Globus pallidus (tissue), 1 donor: Measurements from ENCODE around the gene ODF2L.

ENCODE experiments used
- DNase-seq: peaks from one replicate; pipeline ENCODE4 v3.0.0-alpha.2; 2015; ENCODE audit warnings: low spot score

Gene ODF2L, protein sequence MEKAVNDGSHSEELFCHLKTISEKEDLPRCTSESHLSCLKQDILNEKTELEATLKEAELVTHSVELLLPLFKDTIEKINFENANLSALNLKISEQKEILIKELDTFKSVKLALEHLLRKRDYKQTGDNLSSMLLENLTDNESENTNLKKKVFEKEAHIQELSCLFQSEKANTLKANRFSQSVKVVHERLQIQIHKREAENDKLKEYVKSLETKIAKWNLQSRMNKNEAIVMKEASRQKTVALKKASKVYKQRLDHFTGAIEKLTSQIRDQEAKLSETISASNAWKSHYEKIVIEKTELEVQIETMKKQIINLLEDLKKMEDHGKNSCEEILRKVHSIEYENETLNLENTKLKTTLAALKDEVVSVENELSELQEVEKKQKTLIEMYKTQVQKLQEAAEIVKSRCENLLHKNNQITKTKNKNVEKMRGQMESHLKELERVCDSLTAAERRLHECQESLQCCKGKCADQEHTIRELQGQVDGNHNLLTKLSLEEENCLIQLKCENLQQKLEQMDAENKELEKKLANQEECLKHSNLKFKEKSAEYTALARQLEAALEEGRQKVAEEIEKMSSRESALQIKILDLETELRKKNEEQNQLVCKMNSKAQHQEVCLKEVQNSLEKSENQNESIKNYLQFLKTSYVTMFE

DNA sequence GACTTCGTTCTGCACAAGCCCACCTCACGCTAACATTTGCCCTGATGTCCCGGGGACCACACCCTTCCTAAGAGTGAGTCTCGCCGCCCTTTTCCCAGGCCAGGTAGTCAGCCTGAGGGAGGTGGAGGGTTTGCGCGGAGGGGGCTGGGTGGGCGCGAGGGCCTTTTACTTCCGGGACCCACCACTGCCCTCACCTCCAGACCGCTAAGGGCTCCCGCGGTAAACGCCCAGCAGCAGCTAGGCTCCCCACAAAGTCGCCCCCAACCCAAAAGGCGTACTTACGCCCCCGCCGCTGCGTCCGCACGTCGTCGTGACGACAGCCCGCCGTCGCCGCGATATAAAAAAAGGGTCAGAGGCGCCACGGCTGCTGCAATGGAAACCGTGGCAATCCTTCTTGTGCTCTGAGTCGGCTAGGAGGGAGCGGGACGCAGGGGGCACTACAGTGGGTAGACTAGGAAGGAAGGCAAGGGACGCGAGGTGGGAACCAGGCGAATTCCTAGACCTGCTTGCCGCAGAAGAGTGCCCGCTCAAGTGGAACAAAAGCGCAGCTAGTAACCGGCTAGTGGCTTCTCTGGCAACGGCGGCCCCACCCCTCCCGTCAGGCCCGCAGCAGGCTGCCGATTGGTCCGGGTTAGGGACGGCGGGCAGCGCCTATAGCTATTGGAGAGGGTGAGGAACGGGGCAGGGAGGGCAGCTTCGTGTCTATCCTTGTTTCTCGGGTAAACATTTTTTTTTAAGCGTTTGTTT, at the start of gene ODF2L:
Gene ODF2L (minus strand): TSS at position 573 of the 747 bp plus-strand sequence. CDS start 9,296 bp downstream, outside the sequence.
- peak; percentile 84 for DNase-seq

GRCh38 chr1:86445919-86446318, 49.8 kb upstream of the ODF2L start:
- DNase-seq, result no peak

GRCh38 chr1:86441997-86442396, 45.9 kb upstream of the ODF2L start:
- no peak for DNase-seq

DNA sequence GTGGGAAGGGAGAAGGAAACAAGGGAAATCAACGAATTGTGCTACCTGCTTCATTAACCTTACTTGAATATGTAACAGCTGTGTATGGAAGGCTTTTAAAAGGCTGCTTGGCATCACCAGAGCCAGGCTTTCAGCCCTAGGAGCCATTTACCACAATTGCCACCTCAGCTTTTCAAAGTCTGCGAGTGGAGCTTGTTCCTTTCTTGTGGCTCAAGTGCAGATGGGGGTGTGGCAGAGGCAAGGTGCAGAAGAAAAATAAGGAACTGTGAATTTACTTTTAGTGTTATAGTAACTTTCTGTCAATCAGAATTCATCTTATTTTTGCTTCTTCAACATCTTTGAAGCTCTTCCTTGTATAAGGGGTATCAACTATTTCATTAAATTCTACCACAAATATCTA, 45.5 kb upstream of the ODF2L start:
- DNase-seq, result no peak

DNA sequence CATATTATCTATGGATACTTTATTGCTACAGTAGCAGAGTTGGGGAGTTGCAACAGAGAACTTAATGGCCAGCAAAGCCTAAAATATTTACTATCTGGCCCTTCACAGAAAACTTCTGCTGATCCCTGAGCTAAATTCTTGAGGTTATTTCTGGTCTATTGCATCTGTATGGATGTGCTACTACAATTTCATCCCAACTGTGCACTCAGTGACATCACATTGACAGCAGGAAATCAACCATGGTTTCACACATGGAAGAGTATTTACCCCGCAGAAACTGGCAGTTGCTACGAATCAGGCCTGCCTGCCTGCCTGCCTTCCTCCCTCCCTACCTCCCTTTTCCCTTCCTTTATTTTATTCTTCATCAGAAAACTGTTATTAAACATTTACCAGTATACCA, 39.9 kb upstream of the ODF2L start:
- no peak for DNase-seq

DNA sequence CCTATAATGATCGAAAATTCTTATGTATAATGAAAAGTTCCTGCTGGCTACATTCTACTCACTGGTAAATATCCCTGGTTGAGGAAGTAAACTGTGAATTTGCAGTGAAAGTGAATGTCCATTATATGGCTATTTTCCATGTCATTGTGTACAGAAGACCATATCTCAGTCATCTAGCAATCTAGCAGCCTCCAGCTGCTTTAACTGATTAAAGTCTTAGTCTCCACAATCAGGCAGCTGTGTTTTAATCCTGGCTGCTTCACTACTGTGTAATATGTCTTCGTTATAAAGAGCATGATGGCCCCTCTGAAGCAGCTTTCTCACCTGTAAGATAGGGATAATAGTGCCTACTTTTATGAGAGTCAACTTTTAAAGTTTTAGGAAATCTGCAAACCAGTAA, 39.2 kb upstream of the ODF2L start:
- DNase-seq, result no peak

DNA sequence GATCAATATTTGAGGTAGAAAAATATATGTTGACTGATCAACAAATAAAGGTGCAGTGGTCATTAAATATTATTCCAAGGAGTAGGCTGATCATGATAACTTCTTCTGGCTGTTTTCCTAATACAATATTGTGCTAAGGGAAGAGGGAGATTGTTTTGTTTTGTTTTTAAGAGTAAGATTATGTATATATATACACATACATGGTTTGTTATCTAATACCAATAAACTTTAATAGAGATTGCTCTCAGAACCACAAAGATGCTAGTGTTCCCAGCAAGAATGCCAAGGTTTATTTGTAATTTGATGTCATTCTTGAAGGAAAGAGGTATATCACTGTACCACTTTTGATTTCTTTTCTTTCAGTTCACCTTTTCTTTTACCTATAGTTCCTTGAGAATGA, 37.9 kb upstream of the ODF2L start:
- no peak for DNase-seq

GRCh38 chr1:86430376-86430775, 34.3 kb upstream of the ODF2L start:
- no peak for DNase-seq

GRCh38 chr1:86429835-86430234, 33.7 kb upstream of the ODF2L start:
- DNase-seq, result peak; percentile 31

DNA sequence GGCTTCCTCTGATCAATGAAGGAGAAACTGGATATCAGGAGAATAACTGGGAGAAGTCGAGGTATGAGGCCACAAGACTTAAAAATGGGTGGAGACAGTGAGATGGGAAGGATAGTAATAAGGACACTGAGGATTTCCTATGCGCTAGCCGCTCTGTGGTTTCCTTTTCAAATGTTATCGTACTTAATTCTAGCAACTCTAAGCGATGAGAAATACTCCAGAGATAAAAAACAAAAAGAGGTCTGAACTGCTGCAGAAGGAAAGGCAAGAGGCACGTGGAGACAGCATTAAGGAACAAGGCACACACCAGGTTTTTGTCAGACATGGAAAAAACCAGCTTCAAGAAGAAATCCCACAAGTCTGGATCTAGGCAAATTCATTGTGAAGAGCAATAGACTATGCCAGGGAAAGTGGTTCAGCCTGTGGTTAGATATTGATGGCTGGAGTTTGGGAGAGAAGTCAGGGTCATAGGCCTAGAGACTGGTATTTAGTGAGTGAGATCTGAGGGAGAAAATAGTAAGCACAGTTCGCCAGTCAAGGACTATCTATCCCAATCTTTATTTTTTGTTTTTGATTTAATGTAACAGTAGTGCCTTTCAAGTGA, 33.1 kb upstream of the ODF2L start:
- DNase-seq, result no peak

- no peak for DNase-seq
These were observed 27.8 kb upstream of the ODF2L start, which contains the start of gene CLCA2 for GRCh38 chr1:86423873-86424272. TSS of gene CLCA2 (plus strand) at chr1:86424171. CDS start at chr1:86424248, 77 bp downstream.

DNA sequence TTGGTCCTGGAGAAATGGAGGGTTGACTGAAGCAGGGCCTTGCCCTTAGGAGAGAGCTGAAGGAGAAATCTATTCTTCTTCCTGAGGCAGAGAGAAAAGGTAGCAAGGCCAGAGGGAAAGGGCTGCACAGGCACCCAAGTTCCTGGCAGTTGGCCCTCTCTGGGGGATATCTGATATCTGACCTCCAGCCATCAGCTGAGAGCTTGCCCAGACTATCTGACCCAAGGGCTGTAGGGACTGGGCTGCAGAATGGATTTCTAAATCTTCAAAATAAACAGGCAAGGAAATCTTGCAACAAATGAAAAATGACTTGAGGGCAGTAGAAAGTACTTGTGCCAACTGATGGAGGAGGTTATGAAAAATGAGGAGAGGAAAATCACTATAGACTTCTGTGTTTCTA, 27.4 kb upstream of the ODF2L start:
- DNase-seq, result no peak

GRCh38 chr1:86421601-86422280, 25.6 kb upstream of the ODF2L start:
- no peak for DNase-seq

DNA sequence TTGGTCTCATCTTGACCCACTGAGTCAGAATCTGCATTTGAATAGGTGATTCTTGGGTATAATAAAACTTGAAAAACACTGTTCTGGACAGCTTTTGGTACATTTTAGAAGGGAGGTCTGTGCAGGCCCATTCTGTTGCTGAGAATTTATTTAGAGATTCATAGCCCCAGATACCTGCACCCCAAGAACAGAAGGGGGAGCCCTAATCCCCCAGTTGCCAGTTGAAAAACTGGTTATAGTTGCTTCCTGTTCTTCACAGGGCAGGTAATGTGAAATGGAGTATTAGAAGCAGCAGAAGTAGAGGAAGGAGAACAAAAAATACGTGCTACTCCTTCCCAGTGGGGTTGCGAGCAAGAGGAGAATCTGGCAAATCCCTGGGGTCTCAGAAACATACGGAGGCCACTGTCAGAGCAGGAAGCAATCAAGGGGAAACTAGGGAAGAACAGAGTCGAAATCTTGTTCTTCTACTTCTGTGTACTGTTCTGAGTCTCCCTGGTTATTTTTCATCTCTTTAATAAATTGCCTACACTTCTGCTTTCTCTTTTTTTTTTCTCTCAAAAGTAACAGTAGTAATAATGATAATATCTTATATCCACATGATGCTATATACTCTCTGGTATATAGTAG, 23.3 kb upstream of the ODF2L start:
- DNase-seq, result peak; percentile 37

DNA sequence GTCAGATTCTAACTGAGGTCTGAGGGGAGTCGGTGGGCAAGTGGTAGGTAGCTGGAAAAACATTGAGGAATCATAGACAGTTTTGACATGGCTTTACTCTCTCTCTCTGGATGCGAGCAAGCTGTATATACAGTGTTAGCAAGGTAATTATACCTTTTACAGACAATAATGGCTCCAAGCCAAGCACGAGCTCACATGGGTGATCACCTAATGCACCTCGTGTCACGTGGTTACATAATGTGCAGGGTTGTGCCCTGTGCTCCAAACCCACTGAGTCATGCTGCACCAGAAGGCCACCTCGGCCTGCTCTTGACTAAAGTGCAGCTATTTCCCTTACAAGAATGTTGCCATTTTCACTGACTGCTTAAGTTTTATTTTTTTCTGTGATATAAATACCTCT, 20.2 kb upstream of the ODF2L start:
- DNase-seq, result no peak

GRCh38 chr1:86410879-86411278, 14.8 kb upstream of the ODF2L start:
- DNase-seq, result no peak

DNA sequence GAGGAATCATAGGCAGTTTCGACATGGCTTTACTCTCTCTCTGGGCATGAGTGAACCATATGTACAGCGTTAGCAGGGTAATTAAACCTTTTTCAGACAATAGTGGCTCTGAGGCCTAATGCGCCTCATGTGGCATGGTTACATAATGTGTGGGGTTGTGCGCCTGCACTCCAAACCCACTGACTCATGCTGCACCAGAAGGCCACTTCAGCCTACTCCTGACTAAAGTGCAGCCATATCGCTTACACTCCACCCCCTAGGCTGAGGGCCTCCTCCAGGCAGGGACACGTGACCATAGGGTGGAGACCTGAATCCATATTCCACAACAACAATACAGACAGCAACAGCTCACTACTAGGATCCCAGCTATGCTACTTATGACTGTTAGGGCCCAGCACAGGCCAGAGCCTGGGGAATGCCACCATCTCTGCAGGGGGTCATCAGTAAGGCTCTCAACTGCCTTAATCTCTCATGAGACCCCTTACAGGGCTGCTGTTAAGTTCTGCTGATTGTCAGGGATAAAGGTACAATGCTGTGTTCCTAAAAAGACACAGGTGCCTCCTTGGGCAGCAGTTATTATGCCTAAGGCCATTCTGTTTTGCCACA, 13.4 kb upstream of the ODF2L start:
- no peak for DNase-seq

- DNase-seq, result no peak
These were observed 371 bp upstream of the ODF2L start for GRCh38 chr1:86396498-86396890.

DNA sequence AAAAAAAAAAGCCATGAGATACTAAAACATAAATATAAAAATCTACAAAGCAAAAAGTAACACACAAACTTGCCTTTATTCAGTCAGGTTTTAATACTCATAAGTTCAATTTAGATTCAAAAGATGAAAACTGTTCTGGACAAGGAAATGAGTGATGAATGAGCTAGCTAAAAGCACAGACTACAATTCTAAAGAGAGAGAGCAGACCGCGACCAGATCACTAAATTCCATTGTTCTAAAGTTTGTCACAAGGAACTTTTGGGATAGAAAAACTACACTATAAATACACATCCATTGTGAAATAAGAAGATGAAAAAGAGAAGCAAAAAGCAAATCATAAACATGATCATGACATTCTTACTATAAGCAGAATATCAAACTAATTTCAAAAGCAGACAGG, 1.7 kb downstream of the ODF2L start:
- no peak for DNase-seq

GRCh38 chr1:86389307-86389706, 6.8 kb downstream of the ODF2L start:
- DNase-seq, result no peak

DNA sequence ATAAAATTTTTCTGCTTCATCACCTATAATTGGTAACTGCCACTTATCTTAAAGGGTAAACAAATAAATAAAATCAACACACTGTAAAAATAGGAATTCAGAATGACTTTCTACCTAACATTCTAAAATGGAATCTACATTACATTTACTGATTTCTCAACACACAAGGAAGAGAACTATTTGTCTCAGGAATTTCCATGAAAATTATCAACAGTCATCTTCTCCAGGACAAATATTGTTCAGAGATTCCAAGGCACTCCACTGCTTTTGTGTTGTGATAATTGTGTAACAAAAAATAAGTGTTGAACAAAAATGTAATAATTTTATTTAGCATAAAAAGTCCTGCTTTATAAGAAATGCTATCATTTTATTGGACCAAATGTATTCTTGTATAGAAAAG, 7.3 kb downstream of the ODF2L start:
- no peak for DNase-seq
